HK-2 (cell line): ENCODE data around the gene PPT2.
"Not testable (repeated sequence)": the region's sequence is repeated elsewhere in the genome, so short reads cannot be mapped to it uniquely, and the experiment has no call there.

Experiments used
- DNase-seq: peaks from one replicate; pipeline ENCODE4 v3.0.0-alpha.2; 2018; ENCODE audit not compliant: unreplicated experiment

Gene PPT2

DNA sequence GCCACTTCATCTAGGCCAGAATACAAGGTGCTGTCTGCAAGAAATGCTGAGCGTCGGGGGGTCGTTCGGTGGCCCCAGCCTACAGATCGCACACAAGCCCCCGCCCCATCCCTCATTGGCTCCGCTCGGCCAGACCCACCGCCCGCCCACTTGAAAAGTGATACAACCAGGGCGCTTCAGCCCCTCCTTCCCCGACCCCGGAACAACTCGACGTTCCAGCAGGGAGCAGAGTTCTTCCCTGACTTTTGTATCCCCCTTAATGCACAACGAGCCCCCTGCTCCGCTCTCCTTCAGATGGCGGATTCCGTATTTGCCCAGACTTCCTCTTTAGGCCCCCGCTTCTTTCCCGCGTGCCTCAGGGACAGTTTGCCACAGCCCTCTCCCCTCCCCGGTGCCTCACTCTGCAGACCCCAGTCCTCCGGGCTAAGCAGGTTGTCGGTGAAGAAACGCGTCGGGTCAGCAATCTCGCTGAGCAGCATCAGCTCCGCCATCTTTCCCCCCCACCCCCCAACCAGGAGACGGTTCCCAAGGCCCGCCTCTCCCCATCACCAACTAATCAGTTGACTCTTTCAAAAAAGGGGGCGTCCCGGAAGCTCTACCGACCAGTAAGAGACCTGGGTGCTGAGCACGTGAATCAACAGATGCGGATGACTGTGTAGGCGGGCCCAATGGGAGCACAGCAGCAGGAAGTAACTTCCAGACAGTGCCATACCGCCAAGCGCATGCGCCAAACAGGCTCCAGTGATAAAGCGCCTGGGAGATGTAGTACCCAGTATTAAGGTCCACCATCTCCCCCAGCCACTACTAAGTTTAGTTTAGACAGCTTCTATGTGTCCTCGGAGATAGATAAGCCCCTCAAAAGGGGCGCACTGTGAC lies 26.0 kb upstream of the PPT2 start, which contains the start of gene ATF6B:
Gene ATF6B, minus strand, starts transcription at position 530 of the 876 bp plus-strand sequence. Its CDS starts 39 bp downstream, at position 491.
- peak; percentile 96 for DNase-seq

GRCh38 chr6:32128751-32129296 lies 25.1 kb upstream of the PPT2 start:
- DNase-seq: no peak

GRCh38 chr6:32129297-32130088 lies 24.4 kb upstream of the PPT2 start:
- DNase-seq: no peak

GRCh38 chr6:32131439-32131948 lies 22.4 kb upstream of the PPT2 start:
- DNase-seq: no peak

DNA sequence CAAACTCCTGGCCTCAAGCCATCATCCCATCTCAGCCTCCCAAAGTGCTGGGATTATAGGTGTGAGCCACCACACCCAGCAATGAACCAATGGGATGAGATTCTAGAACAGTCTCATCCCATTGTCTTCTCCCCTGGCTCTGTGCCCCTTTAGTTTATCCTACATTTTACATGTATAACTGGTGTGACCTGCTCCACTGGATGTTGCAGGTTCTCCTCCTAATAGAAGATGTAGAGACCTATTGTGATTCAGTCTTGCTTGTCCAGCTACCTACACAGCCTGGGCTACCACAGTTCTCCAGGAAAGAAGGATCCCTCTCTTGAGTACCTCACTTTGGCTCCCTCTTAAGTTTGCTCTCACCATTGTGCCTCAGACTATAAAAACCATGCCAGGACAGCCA lies 21.8 kb upstream of the PPT2 start:
- no peak for DNase-seq

GRCh38 chr6:32133786-32134185 lies 20.2 kb upstream of the PPT2 start:
- DNase-seq: no peak

- DNase-seq: no peak
Observed at GRCh38 chr6:32137454-32137853, 16.5 kb upstream of the PPT2 start.

DNA sequence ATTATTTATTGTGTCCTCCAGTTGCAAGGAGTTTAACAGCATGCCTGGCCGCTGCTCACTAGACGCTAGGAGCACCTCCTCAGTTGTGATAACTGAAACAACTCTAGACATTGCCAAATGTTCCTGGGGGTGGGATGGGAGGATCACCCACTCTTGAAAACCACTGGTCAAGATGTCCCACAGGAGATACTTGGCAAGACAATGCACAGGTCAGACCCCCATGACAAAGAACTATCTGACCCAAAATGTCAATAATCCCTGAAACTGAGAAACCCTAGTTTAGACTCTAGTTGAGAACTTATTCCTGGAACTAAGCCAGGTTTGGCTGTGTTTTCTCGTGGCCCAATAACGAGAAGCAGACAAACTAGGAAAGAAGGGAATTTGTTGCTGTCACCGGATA lies 14.4 kb upstream of the PPT2 start:
- no peak for DNase-seq

GRCh38 chr6:32140420-32141046 lies 13.4 kb upstream of the PPT2 start:
- no peak for DNase-seq

DNA sequence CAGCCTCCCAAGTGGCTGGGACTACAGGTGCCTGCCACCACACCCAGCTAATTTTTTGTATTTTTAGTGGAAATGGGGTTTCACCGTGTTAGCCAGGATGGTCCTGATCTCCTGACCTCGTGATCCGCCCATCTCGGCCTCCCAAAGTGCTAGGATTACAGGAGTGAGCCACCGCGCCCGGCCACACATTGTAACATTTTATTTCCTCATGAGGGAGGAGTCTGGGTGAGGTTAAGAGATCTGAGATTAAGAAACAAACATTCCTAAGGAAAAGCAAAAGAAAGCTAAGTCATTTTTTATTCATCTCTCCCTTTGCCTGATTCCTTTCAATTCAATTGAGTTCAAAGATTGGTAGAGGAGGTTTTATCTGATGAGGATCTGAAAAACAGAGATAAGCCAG lies 9.7 kb upstream of the PPT2 start:
- DNase-seq: not testable (repeated sequence)

- no peak for DNase-seq
Observed at GRCh38 chr6:32146287-32146686, 7.7 kb upstream of the PPT2 start.

- DNase-seq: no peak
Observed at GRCh38 chr6:32146687-32147086, 7.3 kb upstream of the PPT2 start.

DNA sequence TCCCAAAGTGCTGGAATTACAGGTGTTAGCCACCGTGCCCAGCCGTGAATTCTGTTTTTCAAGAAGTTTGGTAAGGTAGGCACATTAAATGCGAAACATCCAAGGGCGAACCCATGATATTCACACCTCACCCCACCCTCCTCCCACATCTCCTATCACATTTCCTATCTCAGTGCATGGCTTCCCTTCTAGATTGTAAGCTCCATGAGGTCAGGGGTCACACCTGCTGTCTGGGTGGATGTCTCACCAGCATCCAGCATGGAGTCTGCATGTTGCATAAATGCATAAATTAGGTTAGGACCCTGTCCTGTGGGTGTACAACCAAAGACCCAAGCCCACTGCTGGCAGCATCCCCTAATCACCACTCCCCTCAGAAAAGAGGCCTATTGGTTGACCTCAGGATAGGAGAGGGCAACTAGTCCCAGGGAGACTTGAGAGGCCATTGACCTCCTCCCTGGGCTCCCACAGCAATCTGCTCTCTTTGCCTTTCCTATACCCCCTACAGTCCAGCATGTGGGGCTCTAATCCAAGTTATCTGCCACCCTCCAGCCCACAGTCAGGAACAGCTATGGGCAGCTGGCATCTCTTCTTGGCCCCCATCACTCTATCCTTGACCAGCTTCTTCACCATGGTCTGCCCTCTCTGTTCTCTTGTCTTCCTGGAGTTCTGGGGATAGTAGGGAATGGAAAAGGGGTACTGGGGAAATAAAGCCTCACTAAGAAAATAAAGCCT lies 6.4 kb upstream of the PPT2 start:
- no peak for DNase-seq

DNA sequence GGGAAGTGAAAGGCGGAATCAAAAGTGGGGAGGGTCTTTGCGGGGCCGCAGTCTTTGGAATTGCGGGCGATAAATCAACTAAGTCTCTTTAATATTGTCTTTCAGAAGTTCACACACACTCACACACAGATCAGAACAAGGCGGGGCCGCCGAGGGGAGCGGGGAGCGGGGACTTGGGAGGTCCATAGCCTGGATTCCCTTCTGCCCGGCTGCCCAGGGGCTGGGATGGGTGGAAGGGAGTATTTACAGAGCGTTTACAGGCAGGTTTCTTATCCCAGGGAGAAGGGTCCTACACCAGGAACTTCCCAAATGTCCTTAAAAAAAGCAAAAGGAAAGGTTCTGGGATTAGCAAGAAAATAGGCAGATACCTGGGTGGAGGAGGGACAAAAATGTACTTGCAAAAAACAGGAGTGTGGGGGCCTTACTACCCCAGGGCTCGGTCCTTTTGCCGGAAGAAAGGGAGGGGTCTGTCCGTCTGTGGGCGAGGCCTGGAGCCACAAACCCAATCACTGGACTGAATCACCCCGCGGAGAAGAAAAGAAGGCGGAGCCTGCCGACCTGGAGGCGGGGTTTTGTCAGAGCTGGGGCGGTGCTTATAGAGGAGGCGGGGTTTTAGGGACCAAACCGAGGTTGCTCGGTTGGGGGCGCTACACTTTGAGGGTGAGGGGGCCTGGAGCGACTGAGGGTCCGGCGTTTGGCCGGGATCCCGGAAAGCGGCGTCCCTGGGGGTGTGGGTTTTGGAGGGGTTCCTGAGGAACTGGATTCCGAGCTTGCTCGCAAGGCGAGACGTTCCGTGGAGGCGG lies 5.5 kb upstream of the PPT2 start:
- no peak for DNase-seq

DNA sequence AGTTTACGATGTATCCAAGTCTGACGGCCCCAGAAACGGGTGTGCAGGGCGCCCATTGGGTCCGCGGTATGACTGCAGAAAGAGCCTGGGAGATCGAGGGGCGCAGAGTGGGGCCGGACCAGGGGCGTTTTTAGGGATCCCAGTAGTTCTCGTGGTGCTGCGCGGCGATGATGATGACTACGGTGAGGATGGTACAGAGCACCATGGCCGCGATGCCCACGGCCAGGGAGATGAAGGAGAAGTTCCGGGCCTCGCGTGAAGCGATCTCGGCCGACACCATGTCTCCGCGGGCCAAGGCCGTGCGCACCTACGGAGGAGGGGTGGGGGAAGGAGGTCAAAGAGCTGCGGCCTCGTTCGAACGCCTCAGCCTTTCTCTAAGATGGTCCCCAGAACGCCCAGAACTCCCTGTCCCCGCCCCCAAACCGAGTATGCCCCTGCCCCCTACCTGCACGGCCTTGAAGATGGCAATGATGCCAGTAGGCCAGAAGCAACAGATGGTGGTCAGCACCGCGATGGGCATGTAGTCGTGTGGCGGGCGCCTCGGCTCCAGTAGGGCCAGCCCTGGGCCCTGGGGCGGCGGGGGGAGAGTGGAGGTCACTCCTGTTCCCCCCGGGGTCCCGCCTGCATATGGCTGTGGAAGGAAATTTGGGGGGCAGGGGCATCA lies 4.7 kb upstream of the PPT2 start:
- no peak for DNase-seq

DNA sequence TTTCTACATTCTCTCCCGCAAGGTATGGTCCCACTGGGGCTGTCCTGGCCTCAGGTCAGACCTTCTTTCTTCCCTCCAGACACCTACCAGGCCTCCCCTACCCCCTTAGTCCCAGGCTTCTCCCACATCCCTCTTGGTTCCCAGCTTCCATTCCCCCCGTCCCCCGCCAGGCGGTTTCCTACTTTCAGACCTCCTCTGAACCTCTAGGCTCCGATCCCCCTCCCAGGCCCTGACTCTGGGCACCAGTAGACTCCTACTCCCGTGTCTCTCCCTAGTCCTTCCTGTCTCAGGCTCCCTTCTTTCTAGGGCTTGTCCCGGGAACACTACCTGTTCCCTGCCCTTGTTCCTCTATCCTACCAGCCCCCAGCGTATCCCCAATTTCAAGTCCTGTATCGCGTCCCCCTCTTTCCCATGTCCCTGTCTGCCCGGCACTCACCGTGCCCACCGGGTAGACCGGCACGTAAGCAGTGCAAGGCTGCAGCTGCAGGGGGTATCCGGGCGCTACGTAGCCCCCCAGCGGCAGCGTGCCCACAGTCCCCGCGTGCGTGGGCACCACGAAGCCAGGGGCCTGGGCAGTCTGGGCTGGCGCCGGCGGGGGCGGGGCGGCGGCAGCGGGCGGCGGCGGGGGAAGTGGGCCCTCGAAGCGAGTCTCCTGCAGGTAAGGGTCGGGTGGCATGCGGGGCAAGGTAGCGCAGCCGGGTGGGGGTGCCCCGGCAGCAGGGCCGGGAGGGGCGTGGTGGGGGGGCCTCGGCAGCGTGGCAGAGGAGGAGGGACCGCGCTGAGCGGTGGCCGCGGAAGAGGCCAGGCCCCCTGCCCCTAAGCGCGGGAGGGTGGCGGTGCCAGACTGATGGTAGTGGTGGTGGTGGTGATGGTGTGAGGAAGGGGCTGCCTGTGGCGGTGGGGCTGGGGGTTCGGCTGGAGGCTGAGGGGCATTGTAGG lies 3.7 kb upstream of the PPT2 start:
- DNase-seq: no peak

DNA sequence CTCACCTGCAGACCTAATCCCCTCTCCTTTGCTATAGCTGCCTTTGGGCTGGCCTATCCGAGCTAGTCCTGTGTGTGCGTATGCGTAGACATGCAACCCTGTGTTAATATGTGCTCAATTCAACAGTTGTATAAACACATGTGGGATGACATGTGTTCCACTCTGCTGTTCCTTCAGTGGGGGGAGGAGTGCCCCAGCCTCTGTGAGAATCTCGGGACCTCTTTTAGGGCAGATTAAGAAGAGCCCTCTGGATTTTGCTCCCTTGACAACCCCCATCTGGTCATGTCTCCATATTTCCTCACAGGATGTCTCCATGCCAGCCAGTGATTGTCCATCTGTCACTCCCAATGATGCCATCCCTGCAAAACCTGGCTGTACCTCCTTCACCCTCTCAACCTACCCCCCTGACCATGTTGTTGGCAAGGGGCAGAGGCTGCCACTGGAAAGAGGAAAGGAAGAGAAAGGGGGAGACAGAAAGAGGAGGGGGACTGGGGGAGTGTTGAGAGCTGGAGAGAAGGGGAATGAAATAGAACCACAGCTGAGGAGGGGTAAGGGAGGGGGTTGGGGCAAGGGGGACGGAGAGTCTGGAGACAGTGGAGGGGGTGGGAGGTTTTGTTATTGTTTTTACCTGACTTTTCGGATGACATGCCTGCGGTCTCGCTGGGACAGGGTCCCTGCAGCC lies 2.6 kb upstream of the PPT2 start:
- no peak for DNase-seq
